ENCODE results near the gene SERHL2. TPM values are rescaled to one million over a fixed set of nuclear protein-coding genes. Genes with fewer than 3 reads are reported as not detected.
A peak's percentile ranks its signal among the peaks of the same experiment; 100 is the strongest.

The SERHL2 gene
- total and polyA plus RNA-seq, 12 donors: 1.1 to 11.6 (median 5.6) TPM

DNA sequence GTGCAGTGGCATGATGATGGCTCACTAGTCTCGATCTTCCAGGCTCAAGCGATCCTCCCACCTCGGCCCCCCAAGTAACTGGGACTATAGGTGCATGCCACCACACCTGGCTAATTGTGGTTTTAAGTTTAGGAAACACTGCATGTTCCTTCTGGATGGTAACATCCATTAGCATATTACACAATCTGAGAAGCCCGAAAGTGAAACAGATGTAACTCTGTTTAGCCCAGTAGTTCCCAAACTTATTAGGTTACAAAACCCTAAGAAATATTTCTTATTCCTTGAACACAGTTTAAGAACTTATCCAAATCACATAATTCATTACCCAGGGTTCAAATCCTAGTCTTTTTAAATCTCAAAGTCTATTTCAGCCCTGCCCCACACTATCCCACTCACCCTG is 32.6 kb downstream of the SERHL2 start:
- H3K27me3 ChIP-seq: no peaks in the 10 kb centered on the region
- H3K9me3 ChIP-seq (replicated peaks in 1 of 3): no peaks in the 10 kb centered on the region
- DNase-seq: no peak
- H3K27ac ChIP-seq: no peak overlapping the region
- H3K36me3 ChIP-seq (replicated peaks in 1 of 2): peaks cover 0 to 75% of the 10 kb centered on the region in 2 donors
- TF ChIP-seq, protein P1, sequence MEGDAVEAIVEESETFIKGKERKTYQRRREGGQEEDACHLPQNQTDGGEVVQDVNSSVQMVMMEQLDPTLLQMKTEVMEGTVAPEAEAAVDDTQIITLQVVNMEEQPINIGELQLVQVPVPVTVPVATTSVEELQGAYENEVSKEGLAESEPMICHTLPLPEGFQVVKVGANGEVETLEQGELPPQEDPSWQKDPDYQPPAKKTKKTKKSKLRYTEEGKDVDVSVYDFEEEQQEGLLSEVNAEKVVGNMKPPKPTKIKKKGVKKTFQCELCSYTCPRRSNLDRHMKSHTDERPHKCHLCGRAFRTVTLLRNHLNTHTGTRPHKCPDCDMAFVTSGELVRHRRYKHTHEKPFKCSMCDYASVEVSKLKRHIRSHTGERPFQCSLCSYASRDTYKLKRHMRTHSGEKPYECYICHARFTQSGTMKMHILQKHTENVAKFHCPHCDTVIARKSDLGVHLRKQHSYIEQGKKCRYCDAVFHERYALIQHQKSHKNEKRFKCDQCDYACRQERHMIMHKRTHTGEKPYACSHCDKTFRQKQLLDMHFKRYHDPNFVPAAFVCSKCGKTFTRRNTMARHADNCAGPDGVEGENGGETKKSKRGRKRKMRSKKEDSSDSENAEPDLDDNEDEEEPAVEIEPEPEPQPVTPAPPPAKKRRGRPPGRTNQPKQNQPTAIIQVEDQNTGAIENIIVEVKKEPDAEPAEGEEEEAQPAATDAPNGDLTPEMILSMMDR (IDR thresholded peaks at IDR 0.05): no peak
- no peak for TF ChIP-seq POLR2A (IDR thresholded peaks at IDR 0.05)
- WGBS, 4 donors: 81 to 95% (median 86%) methylated on average over 4 of the region's 4 CpGs
- intact Hi-C loops (cut with DNase I): no loop called here
- peaks cover 0 to 6% of the 10 kb centered on the region in 2 donors for H3K4me1 ChIP-seq (replicated peaks in 1 of 2)
- no peak overlapping the region for H3K4me3 ChIP-seq

DNA sequence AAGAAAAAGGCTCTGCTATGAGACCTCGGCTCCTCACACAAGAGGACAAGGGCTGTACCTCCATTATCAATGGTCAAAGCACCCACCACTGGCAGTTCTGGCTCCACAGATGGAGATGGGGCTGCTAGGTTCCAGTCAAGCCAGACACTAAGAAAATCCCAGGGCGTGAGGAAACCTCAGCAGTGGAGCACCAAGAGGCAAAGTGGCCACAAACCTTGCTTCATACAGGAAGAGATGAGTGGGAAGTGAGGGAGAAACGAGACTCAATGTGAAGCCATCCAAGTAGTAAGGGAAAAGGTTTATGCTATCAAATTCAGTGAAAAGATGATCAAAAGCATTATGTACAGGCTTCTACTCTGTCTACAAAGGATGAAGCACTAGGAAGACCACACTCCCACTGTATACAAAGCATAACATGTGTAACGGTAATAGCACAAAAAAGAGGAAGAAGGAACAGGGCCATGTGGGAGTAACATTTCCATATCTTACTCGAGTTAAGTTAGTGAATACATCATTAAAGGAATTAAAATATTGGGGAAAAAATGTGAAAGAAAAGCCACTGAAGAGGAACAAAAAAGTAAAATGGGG is 33.9 kb downstream of the SERHL2 start:
- Histone ChIP-seq H3K27ac (no peak overlapping the region), H3K9me3 (replicated peaks in 1 of 3) (no peaks in the 10 kb centered on the region), H3K36me3 (replicated peaks in 1 of 2) (peaks cover 0 to 88% of the 10 kb centered on the region in 2 donors), H3K4me1 (replicated peaks in 1 of 2) (no peaks in the 10 kb centered on the region), H3K4me3 (no peak overlapping the region), H3K27me3 (no peaks in the 10 kb centered on the region)
- 73 to 80% (median 76%) methylated on average over 5 of the region's 5 CpGs for WGBS, 4 donors
- intact Hi-C loops (cut with DNase I): no loop called here
- DNase-seq: no peak
- no peak for TF ChIP-seq POLR2A (IDR thresholded peaks at IDR 0.05)
- TF ChIP-seq, protein P1 (IDR thresholded peaks at IDR 0.05): no peak

DNA sequence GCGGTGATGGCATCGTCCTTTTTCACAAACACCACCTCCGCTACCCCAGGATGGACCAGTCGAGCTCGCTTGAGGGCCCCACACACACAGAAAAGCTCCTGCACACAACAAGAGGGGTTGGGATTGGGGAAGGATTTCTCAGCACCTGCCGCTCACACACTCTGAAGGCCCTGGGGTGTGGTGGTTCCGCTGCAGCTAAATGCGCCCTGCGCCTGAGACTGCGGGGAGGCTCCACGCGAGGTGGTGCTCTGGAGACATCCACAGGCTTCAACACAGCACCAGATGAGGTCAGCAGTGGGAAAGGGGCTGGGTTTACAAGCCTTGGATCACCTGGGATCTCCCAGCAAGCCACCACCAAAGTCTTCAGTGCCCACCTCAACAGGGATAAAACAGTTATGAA is 38.2 kb downstream of the SERHL2 start:
- no peak for DNase-seq
- Histone ChIP-seq H3K36me3 (replicated peaks in 1 of 2) (peaks cover 0 to 96% of the 10 kb centered on the region in 2 donors), H3K4me1 (replicated peaks in 1 of 2) (peaks cover 12% of the 10 kb centered on the region in 2 donors), H3K4me3 (no peak overlapping the region), H3K27ac (no peak overlapping the region), H3K9me3 (replicated peaks in 1 of 3) (no peaks in the 10 kb centered on the region), H3K27me3 (no peaks in the 10 kb centered on the region)
- TF ChIP-seq POLR2A (IDR thresholded peaks at IDR 0.05): no peak
- TF ChIP-seq, protein P1 (IDR thresholded peaks at IDR 0.05): no peak
- intact Hi-C loops (cut with DNase I): no loop called here
- 96 to 100% (median 97%) methylated on average over 5 to 12 of the region's 12 CpGs for WGBS, 4 donors

DNA sequence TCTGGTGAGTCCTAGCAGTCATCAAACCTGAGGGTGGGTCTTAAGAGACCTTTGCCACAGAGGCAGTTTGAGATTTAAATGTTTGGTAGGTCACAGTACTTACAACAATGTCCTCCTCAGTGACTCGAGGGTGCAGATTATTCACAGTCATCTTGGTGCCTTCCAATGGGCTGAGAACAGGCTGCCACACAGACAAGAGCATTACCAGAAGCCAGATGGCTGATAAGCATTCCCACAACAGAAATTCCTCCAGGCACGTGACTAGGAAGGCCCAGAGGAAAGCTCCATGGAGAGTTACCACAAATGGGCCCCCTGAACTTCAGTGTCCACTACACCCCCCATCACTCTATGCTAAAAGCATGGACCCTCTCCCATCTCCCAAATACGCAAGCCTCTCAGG is 41.7 kb downstream of the SERHL2 start:
- TF ChIP-seq, protein P1 (IDR thresholded peaks at IDR 0.05): no peak
- no peak for TF ChIP-seq POLR2A (IDR thresholded peaks at IDR 0.05)
- no peaks in the 10 kb centered on the region for H3K9me3 ChIP-seq (replicated peaks in 1 of 3)
- no peak overlapping the region for H3K4me3 ChIP-seq
- H3K36me3 ChIP-seq (replicated peaks in 1 of 2): peaks cover 0 to 99% of the 10 kb centered on the region in 2 donors
- intact Hi-C loops (cut with DNase I): no loop called here
- 66 to 92% (median 82%) methylated on average over 1 to 3 of the region's 3 CpGs for WGBS, 4 donors
- DNase-seq: no peak
- H3K4me1 ChIP-seq (replicated peaks in 1 of 2): peaks cover 16 to 21% of the 10 kb centered on the region in 2 donors
- H3K27ac ChIP-seq: peak overlapping the region in 4 of 5 donors; percentile 35 to 83 (median 78)
- H3K27me3 ChIP-seq: no peaks in the 10 kb centered on the region
